HL-60 (cell line): Measurements from ENCODE around the gene VPS13D.

Experiments used
- DNase-seq, 2 experiments: peaks; one replicate each; pipeline ENCODE4 v3.0.0-alpha.2; 2010 to 2020; ENCODE audit warnings: low read depth in 1 of 2, low spot score in 1 of 2
- H3K27ac ChIP-seq: fragments of 250-450 bp; sonication (Bioruptor Pico); replicated peaks from 2 replicates; pipeline ENCODE4 v1.5.1; 2020; ENCODE audit warnings: mild to moderate bottlenecking, moderate library complexity
- H3K27me3 ChIP-seq: fragments of 250-450 bp; sonication (Bioruptor Pico); 2 replicates; pipeline ENCODE4 v1.5.1; 2021; ENCODE audit warnings: mild to moderate bottlenecking, moderate library complexity; ENCODE audit not compliant: insufficient read depth, poor library complexity, severe bottlenecking
- H3K4me3 ChIP-seq: replicated peaks from 2 replicates; pipeline ENCODE4 v1.5.1; 2011; ENCODE audit warnings: mild to moderate bottlenecking, control low read depth, low read length; ENCODE audit not compliant: insufficient read depth
- CTCF ChIP-seq: IDR thresholded peaks from one replicate; pipeline ENCODE4 v1.5.1; 2011; ENCODE audit warnings: low read length, control low read depth, inconsistent platforms; ENCODE audit not compliant: insufficient read depth
- GABPA ChIP-seq: IDR thresholded peaks from 2 replicates; pipeline ENCODE4 v1.6.1; 2012; ENCODE audit warnings: low read depth
- POLR2AphosphoS5 ChIP-seq: IDR thresholded peaks from 2 replicates; pipeline ENCODE4 v1.6.1; 2012; ENCODE audit warnings: low read depth
- REST ChIP-seq: IDR thresholded peaks from 2 replicates; pipeline ENCODE4 v1.6.1; 2012; ENCODE audit warnings: low read depth; ENCODE audit not compliant: insufficient replicate concordance
- SPI1 ChIP-seq: IDR thresholded peaks from 2 replicates; pipeline ENCODE4 v1.6.1; 2012; ENCODE audit warnings: low read depth, mild to moderate bottlenecking, borderline replicate concordance

VPS13D gene

DNA sequence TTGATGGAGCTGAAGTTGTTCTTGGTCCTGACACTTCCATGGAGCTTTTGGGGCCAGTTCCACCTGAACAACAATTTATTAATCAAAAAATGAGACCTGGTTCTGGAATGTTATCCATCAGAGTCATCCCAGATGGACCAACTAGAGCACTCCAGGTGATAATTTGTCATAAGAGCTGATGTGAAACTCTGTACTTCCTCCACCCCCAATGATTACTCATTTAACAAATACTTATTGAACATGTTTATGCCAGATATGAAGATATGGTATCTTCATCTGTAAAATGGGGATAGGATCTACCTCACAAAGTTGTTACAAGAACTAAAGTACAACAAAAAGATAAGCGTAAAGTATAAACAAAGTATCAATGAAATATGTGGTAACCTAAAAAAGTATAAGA is 153.2 kb downstream of the VPS13D start:
- DNase-seq, result no peak
- Histone ChIP-seq H3K27me3 (no peaks in the 10 kb centered on the region), H3K4me3 (no peak overlapping the region), H3K27ac (no peak overlapping the region)
- TF ChIP-seq CTCF (no peak), REST (no peak), POLR2AphosphoS5 (no peak), GABPA (no peak), SPI1 (no peak)

- Histone ChIP-seq H3K27me3 (no peaks in the 10 kb centered on the region), H3K27ac (no peak overlapping the region), H3K4me3 (no peak overlapping the region)
- TF ChIP-seq GABPA (no peak), REST (no peak), POLR2AphosphoS5 (no peak), SPI1 (no peak), CTCF (no peak)
- DNase-seq, result no peak
These were observed 154.0 kb downstream of the VPS13D start for GRCh38 chr1:12383786-12384185.

GRCh38 chr1:12384836-12385456 is 155.1 kb downstream of the VPS13D start:
- TF ChIP-seq CTCF, result no peak
- no peak for TF ChIP-seq GABPA
- TF ChIP-seq REST, result no peak
- TF ChIP-seq POLR2AphosphoS5, result no peak
- TF ChIP-seq SPI1, result no peak
- no peak overlapping the region for H3K4me3 ChIP-seq

More at GRCh38 chr1:12384836-12385456, 155.1 kb downstream of the VPS13D start:
- no peak overlapping the region for H3K27ac ChIP-seq
- H3K27me3 ChIP-seq, result no peaks in the 10 kb centered on the region
- DNase-seq, result no peak
